Stimulated activated naive B cell treated with anti-CD40 and anti-IgM and Interleukin-4, amounts not matched to agents 10 μg/mL and 1 μg/mL and 100 μg/mL, for 72 hours (primary cell): Measurements from ENCODE around the gene NECTIN1.

ENCODE experiments used
- ATAC-seq, 2 donors: fragments of 150-1000 bp; cut with Tn5 transposase; replicated peaks; 2 replicates each; pipeline ENCODE4 v1.10.0; 2021; ENCODE audit warnings: moderate library complexity in 1 of 2
- DNase-seq: peaks from one replicate; pipeline ENCODE4 v3.0.0; 2021
- H3K27ac Mint-ChIP-seq: one replicate; pipeline ENCODE4 v1.8.0; 2022; ENCODE audit warnings: mild to moderate bottlenecking, mixed read lengths
- H3K27me3 Mint-ChIP-seq, 2 donors: one replicate each; pipeline ENCODE4 v1.8.0; 2022; ENCODE audit warnings: mixed read lengths in 2 of 2
- H3K36me3 Mint-ChIP-seq, 2 donors: one replicate each; pipeline ENCODE4 v1.8.0; 2022; ENCODE audit warnings: mixed read lengths in 2 of 2, mild to moderate bottlenecking in 1 of 2
- H3K4me1 Mint-ChIP-seq, 2 donors: one replicate each; pipeline ENCODE4 v1.8.0; 2022; ENCODE audit warnings: mixed read lengths in 2 of 2, mild to moderate bottlenecking in 1 of 2
- H3K4me3 Mint-ChIP-seq, 2 donors: one replicate each; pipeline ENCODE4 v1.8.0; 2022; ENCODE audit warnings: mild to moderate bottlenecking in 2 of 2, mixed read lengths in 2 of 2, moderate library complexity in 1 of 2
- H3K9me3 Mint-ChIP-seq, 2 donors: one replicate each; pipeline ENCODE4 v1.8.0; 2022; ENCODE audit warnings: mixed read lengths in 2 of 2, mild to moderate bottlenecking in 1 of 2

Gene NECTIN1

GRCh38 chr11:119720311-119720913 lies 8.6 kb downstream of the NECTIN1 start:
- no peaks in the 10 kb centered on the region for H3K9me3 Mint-ChIP-seq
- ATAC-seq (no peak), DNase-seq (no peak)
- peaks cover 0 to 3% of the 10 kb centered on the region in 2 donors for H3K36me3 Mint-ChIP-seq
- H3K4me1 Mint-ChIP-seq = peaks cover 7 to 12% of the 10 kb centered on the region in 2 donors
- H3K27ac Mint-ChIP-seq = no peak overlapping the region
- no peak overlapping the region for H3K4me3 Mint-ChIP-seq
- peaks cover 11 to 13% of the 10 kb centered on the region in 2 donors for H3K27me3 Mint-ChIP-seq

DNA sequence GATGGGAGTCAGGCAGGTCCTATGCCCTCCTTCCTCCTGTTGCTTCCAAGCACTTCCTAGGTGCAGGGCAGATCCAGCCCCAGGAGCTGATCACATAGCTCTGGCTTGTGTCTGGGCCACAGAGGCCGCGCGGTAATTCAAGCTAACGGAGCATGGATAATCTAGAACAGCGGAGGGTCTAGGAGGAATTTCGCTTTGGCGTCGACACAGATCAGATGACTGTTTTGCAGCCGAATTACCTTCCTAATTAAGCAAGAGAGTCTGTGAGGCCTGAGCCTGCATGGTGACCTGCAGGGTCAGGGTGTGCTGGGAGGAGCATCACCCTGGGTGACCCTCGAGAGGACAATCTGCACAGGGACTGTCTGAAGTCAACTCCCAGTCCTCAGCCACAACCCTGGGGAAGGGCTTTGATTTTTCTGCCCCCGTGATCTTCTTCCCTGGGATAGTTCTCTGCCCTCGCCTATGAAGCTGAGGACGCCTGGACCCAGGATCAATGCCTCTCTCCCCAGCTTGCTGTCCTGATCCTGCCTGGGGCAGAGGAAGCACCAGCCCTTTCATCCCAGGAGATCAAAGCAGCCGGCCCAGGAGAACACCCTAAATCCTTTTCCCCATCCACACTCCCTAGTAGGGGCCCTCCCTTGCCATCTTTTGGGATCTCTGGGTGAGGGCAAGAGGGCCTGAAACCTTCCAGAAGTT lies 11.0 kb downstream of the NECTIN1 start:
- Mint-ChIP-seq H3K27ac (no peak overlapping the region), H3K36me3 (peaks cover 0 to 3% of the 10 kb centered on the region in 2 donors), H3K4me1 (peaks cover 6 to 12% of the 10 kb centered on the region in 2 donors), H3K27me3 (peaks cover 11 to 13% of the 10 kb centered on the region in 2 donors), H3K9me3 (no peaks in the 10 kb centered on the region), H3K4me3 (no peak overlapping the region)
- DNase-seq (no peak), ATAC-seq (no peak)

GRCh38 chr11:119716582-119717498 lies 12.2 kb downstream of the NECTIN1 start:
- no peak overlapping the region for H3K4me3 Mint-ChIP-seq
- DNase-seq (no peak), ATAC-seq (no peak)
- H3K27me3 Mint-ChIP-seq = peaks cover 4 to 5% of the 10 kb centered on the region in 2 donors
- peaks cover under 1 to 5% of the 10 kb centered on the region in 2 donors for H3K4me1 Mint-ChIP-seq
- H3K27ac Mint-ChIP-seq = no peak overlapping the region
- peaks cover 0 to under 1% of the 10 kb centered on the region in 2 donors for H3K36me3 Mint-ChIP-seq
- H3K9me3 Mint-ChIP-seq = no peaks in the 10 kb centered on the region

- peaks cover 5 to 12% of the 10 kb centered on the region in 2 donors for H3K4me1 Mint-ChIP-seq
- H3K4me3 Mint-ChIP-seq = no peak overlapping the region
- no peak for ATAC-seq
- no peak for DNase-seq
- H3K9me3 Mint-ChIP-seq = no peaks in the 10 kb centered on the region
- H3K27me3 Mint-ChIP-seq = peaks cover 5 to 10% of the 10 kb centered on the region in 2 donors
- no peak overlapping the region for H3K27ac Mint-ChIP-seq
- peaks cover 0 to 4% of the 10 kb centered on the region in 2 donors for H3K36me3 Mint-ChIP-seq
Measured at GRCh38 chr11:119714590-119714989, 14.4 kb downstream of the NECTIN1 start.

DNA sequence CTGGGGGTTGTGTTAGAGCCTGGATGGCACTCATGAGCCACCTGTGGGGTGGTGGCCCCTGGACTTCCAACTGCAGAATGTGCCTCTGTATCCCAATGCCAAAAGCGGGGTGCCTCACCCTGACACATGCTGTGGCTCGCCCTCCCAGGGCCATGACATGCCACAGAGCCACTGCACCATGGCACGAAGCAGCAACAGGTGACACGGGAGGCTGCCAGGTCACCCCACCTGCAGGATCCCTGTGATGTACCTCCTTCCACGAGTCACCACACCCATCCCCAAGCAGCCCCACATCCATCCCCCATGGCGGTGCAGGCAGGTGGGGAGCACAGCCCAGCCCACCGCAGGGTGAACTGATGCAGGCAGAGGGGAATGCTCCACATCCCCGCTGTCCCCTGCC lies 14.8 kb downstream of the NECTIN1 start:
- Mint-ChIP-seq H3K36me3 (peaks cover 0 to 4% of the 10 kb centered on the region in 2 donors), H3K4me3 (no peak overlapping the region), H3K9me3 (no peaks in the 10 kb centered on the region), H3K27ac (no peak overlapping the region), H3K27me3 (peaks cover 9 to 11% of the 10 kb centered on the region in 2 donors), H3K4me1 (peaks cover 5 to 16% of the 10 kb centered on the region in 2 donors)
- no peak for DNase-seq
- ATAC-seq = no peak

DNA sequence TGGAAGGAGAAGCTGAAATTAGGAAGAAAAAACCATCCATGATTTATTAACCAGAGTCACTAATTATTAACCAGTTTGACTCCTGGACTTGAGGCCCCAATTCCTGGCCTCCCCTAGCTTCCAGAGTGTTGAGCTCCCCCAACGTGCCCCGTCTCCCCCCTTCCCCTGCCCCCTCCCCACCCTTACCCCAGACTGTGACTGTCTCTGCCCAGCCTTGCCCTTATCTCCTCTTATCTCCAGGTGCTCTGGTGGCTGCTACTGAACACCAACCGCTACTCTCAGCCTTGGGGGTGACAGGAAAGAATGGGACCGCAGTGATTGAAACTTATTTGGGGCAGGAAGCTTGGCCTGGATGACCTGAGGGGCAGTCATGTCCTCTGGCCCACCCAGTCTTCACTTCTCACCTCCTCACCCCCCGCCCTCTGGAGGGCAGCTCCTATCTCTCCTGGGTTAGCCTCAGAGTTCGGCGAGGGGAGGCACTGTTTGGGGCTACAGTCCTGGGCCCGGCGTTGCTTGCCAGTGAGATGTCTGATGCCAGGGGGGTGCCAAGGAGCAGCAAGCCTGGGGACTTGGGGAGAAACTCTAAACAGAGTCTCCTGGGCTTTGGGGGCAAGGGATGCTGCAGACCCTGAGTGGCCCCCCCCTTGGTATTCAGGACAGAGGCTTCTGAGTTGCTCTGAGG lies 15.5 kb downstream of the NECTIN1 start:
- no peak for ATAC-seq
- H3K9me3 Mint-ChIP-seq = no peaks in the 10 kb centered on the region
- peaks cover 0 to 4% of the 10 kb centered on the region in 2 donors for H3K36me3 Mint-ChIP-seq
- no peak overlapping the region for H3K4me3 Mint-ChIP-seq
- H3K4me1 Mint-ChIP-seq = peaks cover 5 to 16% of the 10 kb centered on the region in 2 donors
- H3K27ac Mint-ChIP-seq = no peak overlapping the region
- DNase-seq = no peak
- peaks cover 11 to 12% of the 10 kb centered on the region in 2 donors for H3K27me3 Mint-ChIP-seq

- H3K9me3 Mint-ChIP-seq = no peaks in the 10 kb centered on the region
- DNase-seq = no peak
- no peak overlapping the region for H3K27ac Mint-ChIP-seq
- no peak for ATAC-seq
- no peak overlapping the region for H3K4me3 Mint-ChIP-seq
- peaks cover 0 to 4% of the 10 kb centered on the region in 2 donors for H3K36me3 Mint-ChIP-seq
- H3K4me1 Mint-ChIP-seq = peaks cover 5 to 16% of the 10 kb centered on the region in 2 donors
- H3K27me3 Mint-ChIP-seq = peaks cover 19 to 20% of the 10 kb centered on the region in 2 donors
Measured at GRCh38 chr11:119712459-119713358, 16.3 kb downstream of the NECTIN1 start.

- Mint-ChIP-seq H3K9me3 (no peaks in the 10 kb centered on the region), H3K36me3 (peaks cover 0 to 4% of the 10 kb centered on the region in 2 donors), H3K27me3 (peaks cover 19 to 20% of the 10 kb centered on the region in 2 donors), H3K4me3 (no peak overlapping the region), H3K27ac (no peak overlapping the region), H3K4me1 (peaks cover 5 to 15% of the 10 kb centered on the region in 2 donors)
- DNase-seq (no peak), ATAC-seq (no peak)
Measured at GRCh38 chr11:119712006-119712405, 17.0 kb downstream of the NECTIN1 start.

DNA sequence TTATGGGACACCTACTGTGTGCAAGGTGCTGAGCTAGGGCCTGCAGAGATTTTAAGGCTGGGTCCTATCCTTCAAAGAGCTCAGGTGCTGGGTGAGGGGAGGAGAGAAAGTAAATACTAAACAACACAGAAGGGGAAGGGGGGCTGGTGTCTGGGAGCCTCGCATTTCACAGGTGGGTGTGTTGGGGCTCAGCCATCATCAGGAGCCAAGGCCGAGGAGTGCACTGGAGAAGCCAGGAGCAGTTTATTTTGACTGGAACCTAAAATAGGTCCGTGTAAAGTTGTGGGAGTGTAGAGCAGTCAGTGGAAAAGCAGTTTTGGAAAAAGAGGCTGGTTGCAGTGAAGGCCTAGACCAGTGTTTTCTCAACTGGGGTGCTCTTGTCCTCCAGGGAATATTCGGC lies 17.5 kb downstream of the NECTIN1 start:
- H3K36me3 Mint-ChIP-seq = peaks cover 0 to 4% of the 10 kb centered on the region in 2 donors
- H3K27ac Mint-ChIP-seq = no peak overlapping the region
- H3K9me3 Mint-ChIP-seq = no peaks in the 10 kb centered on the region
- H3K4me3 Mint-ChIP-seq = no peak overlapping the region
- peaks cover 19 to 20% of the 10 kb centered on the region in 2 donors for H3K27me3 Mint-ChIP-seq
- H3K4me1 Mint-ChIP-seq = peaks cover 5 to 12% of the 10 kb centered on the region in 2 donors
- no peak for DNase-seq
- ATAC-seq = no peak

- H3K27ac Mint-ChIP-seq = no peak overlapping the region
- peaks cover 0 to 4% of the 10 kb centered on the region in 2 donors for H3K36me3 Mint-ChIP-seq
- ATAC-seq (no peak), DNase-seq (no peak)
- peaks cover 19 to 20% of the 10 kb centered on the region in 2 donors for H3K27me3 Mint-ChIP-seq
- H3K4me1 Mint-ChIP-seq = peaks cover 5 to 12% of the 10 kb centered on the region in 2 donors
- no peak overlapping the region for H3K4me3 Mint-ChIP-seq
- H3K9me3 Mint-ChIP-seq = no peaks in the 10 kb centered on the region
Measured at GRCh38 chr11:119710417-119710816, 18.6 kb downstream of the NECTIN1 start.

DNA sequence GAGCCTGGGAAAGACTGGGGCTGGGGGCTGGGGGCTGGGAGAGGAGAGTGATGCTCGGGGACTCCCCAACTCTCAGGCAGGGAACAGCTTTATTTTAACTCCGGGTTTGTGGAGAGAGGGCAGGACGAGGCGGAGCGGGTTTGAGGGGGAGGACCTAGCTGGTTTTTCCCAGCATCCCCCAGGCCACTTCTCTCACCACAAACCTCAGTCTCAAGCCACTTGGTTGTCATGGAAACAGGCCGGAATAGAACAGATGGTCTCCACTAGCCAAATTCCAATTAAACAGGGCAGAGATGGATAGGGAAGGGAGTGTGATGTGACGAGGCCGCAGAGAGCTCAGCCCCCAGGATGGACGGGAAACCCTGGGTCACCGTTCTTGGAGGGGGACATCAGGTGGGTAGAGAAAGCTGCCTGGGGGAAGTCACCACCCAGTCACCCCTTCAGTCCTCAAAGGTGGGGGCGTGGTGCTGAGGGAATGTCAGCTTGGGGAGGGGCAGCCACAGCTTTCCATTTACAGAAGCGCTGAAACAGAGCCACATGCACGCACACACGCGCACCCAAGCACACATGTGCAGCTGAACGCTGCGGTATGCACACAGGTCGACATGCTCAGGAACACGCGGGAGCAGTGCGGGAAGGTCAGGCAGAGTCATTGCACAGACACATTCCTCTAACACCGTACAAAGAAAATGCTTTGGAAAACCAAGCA lies 19.2 kb downstream of the NECTIN1 start:
- DNase-seq = no peak
- peaks cover 19 to 20% of the 10 kb centered on the region in 2 donors for H3K27me3 Mint-ChIP-seq
- H3K9me3 Mint-ChIP-seq = no peaks in the 10 kb centered on the region
- ATAC-seq = peak; percentile 66 to 68
- H3K4me1 Mint-ChIP-seq = peaks cover 5 to 12% of the 10 kb centered on the region in 2 donors
- no peak overlapping the region for H3K27ac Mint-ChIP-seq
- peak overlapping the region; percentile 3 to 5 for H3K4me3 Mint-ChIP-seq
- peaks cover 0 to 4% of the 10 kb centered on the region in 2 donors for H3K36me3 Mint-ChIP-seq

DNA sequence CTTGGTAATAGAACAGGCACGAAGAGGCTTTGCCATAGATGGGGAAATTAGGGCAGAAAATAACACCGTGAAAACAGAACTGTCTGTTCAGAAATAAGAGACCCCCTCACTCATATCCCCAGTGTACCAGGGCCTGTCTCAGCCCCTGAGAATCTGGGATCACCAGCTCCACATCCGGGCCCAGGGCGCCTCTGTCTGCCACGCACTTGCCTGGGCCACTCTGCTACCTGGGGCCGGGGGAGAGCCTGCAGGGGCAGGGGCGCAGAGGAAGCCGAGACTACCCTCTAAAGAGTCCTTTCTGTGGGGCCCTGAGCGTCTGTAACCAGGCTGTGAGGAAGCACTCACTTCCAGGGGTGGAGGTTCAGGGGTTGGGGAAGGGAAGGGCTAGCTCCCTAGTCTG lies 19.8 kb downstream of the NECTIN1 start:
- Mint-ChIP-seq H3K36me3 (peaks cover 0 to 4% of the 10 kb centered on the region in 2 donors), H3K4me1 (peaks cover 5 to 12% of the 10 kb centered on the region in 2 donors)

More for the DNA sequence above, 19.8 kb downstream of the NECTIN1 start:
- Mint-ChIP-seq H3K4me3 (no peak overlapping the region), H3K9me3 (no peaks in the 10 kb centered on the region), H3K27me3 (peaks cover 19 to 20% of the 10 kb centered on the region in 2 donors), H3K27ac (no peak overlapping the region)
- DNase-seq (no peak), ATAC-seq (peak in 1 of 2 donors; percentile 25)
